Keratinocyte (primary cell): ENCODE data around the gene TATDN2.

Experiments used
- CTCF ChIP-seq, 3 experiments: IDR thresholded peaks in 1 of 3; conservative IDR thresholded peaks in 1 of 3; optimal IDR thresholded peaks in 1 of 3; 2 replicates in 2 of 3; 3 replicates in 1 of 3; pipeline versions ENCODE3 to v1.5.1; 2011; ENCODE audit warnings: low read length in 3 of 3, mild to moderate bottlenecking in 3 of 3, moderate library complexity in 2 of 3, control low read depth in 1 of 3, inconsistent platforms in 1 of 3; ENCODE audit not compliant: insufficient read depth in 2 of 3; ENCODE audit errors: extremely low read depth in 1 of 3
- EZH2 ChIP-seq: IDR thresholded peaks from one replicate; pipeline ENCODE4 v1.6.1; 2012; ENCODE audit warnings: inconsistent platforms, mild to moderate bottlenecking, low read length, moderate library complexity

- TF ChIP-seq EZH2 (no peak), CTCF (optimal IDR thresholded peaks at IDR 0.05 in 1 of 3, IDR thresholded peaks at IDR 0.05 in 1 of 3, conservative IDR thresholded peaks at IDR 0.05 in 1 of 3; ENCODE audit: extremely low read depth in 1 of 3, insufficient read depth in 2 of 3, low read length in 3 of 3) (no peak)
Measured at GRCh38 chr3:10329495-10330015, 81.3 kb downstream of the TATDN2 start.
